ENCODE results near the gene CYSLTR2. TPM values are rescaled to one million over a fixed set of nuclear protein-coding genes. Genes with fewer than 3 reads are reported as not detected.

Gene CYSLTR2
- total and polyA plus RNA-seq, 4 donors: 1.3 to 7.1 (median 1.8) TPM

DNA sequence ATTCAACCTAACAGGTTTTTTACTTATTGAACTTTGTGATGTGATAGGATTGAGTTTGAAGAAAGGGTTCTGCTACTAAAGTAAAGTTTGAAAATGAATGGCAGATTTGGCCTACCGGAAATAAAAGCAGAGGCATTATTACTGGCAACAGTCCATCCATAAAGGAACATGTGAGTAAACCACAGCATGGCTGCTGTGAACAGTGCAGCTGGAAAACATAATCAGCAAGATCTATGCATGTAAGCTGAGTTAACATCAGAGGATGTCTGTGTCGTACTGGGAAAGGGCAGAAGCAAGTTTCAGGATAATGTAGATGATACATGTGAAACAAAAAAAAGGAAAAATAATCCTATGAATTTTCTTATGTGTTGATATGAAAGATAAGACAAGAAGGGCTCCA, 87.6 kb downstream of the CYSLTR2 start:
- DNase-seq (ENCODE audit: low read depth in 4 of 6, low spot score in 6 of 6): peak in 1 of 6 donors; percentile 21
- 56% methylated on average over 2 of the region's 2 CpGs for WGBS (ENCODE audit: insufficient coverage)
- Histone ChIP-seq H3K4me1 (ENCODE audit: control insufficient read depth, insufficient read depth, low read length) (peaks cover 4% of the 10 kb centered on the region), H3K9me3 (ENCODE audit: control insufficient read depth, insufficient read depth, low read length) (no peaks in the 10 kb centered on the region), H3K27ac (ENCODE audit: low read depth, low read length) (no peak overlapping the region), H3K27me3 (ENCODE audit: control insufficient read depth, insufficient read depth, low read length) (no peaks in the 10 kb centered on the region), H3K36me3 (ENCODE audit: control insufficient read depth, insufficient read depth, low read length) (no peaks in the 10 kb centered on the region), H3K4me3 (ENCODE audit: low read depth, low read length) (no peak overlapping the region)

DNA sequence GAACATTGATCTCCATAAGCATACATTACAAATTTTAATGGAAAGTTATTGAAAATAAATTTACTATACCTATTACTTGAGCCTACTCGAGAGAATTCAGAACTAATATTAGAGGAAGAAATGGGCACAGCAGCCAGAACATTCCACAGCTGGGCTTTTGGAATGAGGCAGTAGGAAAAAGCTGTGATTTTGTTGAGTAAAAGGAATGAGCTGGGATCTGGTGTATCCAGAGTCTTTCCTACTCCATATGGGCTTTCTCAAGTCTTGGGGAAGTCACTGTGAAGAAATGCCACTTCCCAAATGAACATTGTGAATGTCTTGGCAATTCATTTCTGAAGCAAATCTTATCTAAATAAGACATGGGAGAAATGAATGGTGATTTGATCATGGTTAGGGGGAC, 93.1 kb downstream of the CYSLTR2 start:
- no peak for DNase-seq (ENCODE audit: low read depth in 4 of 6, low spot score in 6 of 6)
- Histone ChIP-seq H3K4me1 (ENCODE audit: control insufficient read depth, insufficient read depth, low read length) (no peaks in the 10 kb centered on the region), H3K4me3 (ENCODE audit: low read depth, low read length) (no peak overlapping the region), H3K9me3 (ENCODE audit: control insufficient read depth, insufficient read depth, low read length) (no peaks in the 10 kb centered on the region), H3K36me3 (ENCODE audit: control insufficient read depth, insufficient read depth, low read length) (no peaks in the 10 kb centered on the region), H3K27me3 (ENCODE audit: control insufficient read depth, insufficient read depth, low read length) (no peaks in the 10 kb centered on the region), H3K27ac (ENCODE audit: low read depth, low read length) (no peak overlapping the region)
- no CpG with 5 or more reads among the region's 1 CpG for WGBS (ENCODE audit: insufficient coverage)

DNA sequence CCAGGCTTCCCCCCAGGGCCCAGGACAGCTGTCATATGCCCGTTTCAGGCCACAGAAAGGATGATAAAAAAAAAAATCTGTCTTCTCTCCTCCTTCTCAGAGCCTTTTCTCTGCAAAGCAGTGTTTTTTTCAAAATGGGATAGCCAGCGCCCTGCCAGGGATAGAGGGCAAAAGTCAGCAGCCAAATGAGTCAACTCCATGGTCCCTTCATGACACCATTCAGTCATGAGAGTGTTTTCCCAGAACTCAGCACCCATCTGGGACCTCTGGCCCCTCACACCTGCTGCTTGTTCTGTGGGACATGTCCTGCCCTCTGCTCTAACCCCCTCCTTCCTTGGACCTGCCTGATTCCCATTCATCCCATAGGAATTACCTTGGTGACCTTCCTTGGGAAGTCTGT, 95.0 kb downstream of the CYSLTR2 start:
- DNase-seq (ENCODE audit: low read depth in 4 of 6, low spot score in 6 of 6): no peak
- 63% methylated on average over 2 of the region's 2 CpGs for WGBS (ENCODE audit: insufficient coverage)
- Histone ChIP-seq H3K4me3 (ENCODE audit: low read depth, low read length) (no peak overlapping the region), H3K9me3 (ENCODE audit: control insufficient read depth, insufficient read depth, low read length) (no peaks in the 10 kb centered on the region), H3K27ac (ENCODE audit: low read depth, low read length) (no peak overlapping the region), H3K27me3 (ENCODE audit: control insufficient read depth, insufficient read depth, low read length) (no peaks in the 10 kb centered on the region), H3K36me3 (ENCODE audit: control insufficient read depth, insufficient read depth, low read length) (no peaks in the 10 kb centered on the region), H3K4me1 (ENCODE audit: control insufficient read depth, insufficient read depth, low read length) (no peaks in the 10 kb centered on the region)

DNA sequence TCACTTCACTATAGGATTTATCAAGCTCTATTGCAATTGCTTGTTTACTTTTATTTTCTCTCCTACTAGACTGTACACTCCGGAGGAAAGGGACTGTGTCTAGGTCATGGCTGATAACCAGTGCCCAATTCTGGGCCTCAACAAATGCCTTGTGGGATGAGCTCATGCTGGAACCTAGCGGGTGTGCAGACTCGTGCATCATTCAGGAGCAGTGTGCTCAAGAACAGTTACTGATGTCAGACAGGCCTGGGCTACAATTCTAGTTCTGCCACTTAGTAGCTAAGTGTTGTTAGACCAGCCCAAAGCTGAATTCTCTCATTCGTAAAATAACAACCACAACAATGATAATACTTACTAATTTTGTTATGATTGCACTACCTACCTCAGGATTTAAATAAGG, 95.4 kb downstream of the CYSLTR2 start:
- H3K4me3 ChIP-seq (ENCODE audit: low read depth, low read length): no peak overlapping the region
- H3K9me3 ChIP-seq (ENCODE audit: control insufficient read depth, insufficient read depth, low read length): no peaks in the 10 kb centered on the region
- WGBS (ENCODE audit: insufficient coverage): 97% methylated on average over 3 of the region's 4 CpGs
- no peak overlapping the region for H3K27ac ChIP-seq (ENCODE audit: low read depth, low read length)
- no peaks in the 10 kb centered on the region for H3K4me1 ChIP-seq (ENCODE audit: control insufficient read depth, insufficient read depth, low read length)
- no peaks in the 10 kb centered on the region for H3K27me3 ChIP-seq (ENCODE audit: control insufficient read depth, insufficient read depth, low read length)
- H3K36me3 ChIP-seq (ENCODE audit: control insufficient read depth, insufficient read depth, low read length): no peaks in the 10 kb centered on the region
- DNase-seq (ENCODE audit: low read depth in 4 of 6, low spot score in 6 of 6): no peak

DNA sequence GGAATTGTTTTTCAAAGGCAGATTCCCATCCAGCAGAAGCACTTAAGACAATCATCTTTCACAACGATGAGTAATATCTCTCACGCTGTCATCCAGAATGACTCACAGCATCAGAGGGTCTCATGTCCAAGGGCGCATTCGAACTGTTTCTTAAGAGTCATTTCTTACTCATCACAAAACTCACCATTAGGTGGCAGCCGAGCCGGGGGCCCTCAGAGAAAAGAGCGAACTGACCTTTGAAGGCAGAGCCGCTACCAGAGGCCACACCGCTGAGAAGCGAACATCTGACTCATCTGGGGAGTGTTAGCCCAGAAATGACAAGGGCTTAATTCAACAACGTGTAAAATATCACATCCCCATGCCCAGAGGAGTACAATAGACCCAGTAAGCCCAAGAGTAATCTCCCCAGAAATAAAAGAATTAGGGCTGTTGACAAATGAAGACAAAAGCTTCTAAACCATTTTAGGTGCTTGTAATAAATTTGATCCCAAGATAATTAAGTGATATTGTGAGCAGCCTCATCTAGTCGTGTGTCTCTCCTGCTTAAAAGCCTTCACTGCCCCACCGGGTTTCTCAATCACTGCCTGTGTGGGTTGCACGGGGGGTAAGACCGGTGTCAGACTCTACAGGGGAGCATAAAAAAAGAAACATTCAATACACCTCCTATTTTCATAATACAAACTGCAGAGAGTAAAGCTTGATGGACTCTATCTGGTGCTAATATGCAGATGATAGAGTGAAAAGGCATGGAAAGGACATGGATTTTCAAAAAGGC, 96.2 kb downstream of the CYSLTR2 start:
- Histone ChIP-seq H3K4me1 (ENCODE audit: control insufficient read depth, insufficient read depth, low read length) (no peaks in the 10 kb centered on the region), H3K9me3 (ENCODE audit: control insufficient read depth, insufficient read depth, low read length) (no peaks in the 10 kb centered on the region), H3K27me3 (ENCODE audit: control insufficient read depth, insufficient read depth, low read length) (no peaks in the 10 kb centered on the region), H3K36me3 (ENCODE audit: control insufficient read depth, insufficient read depth, low read length) (no peaks in the 10 kb centered on the region), H3K27ac (ENCODE audit: low read depth, low read length) (no peak overlapping the region), H3K4me3 (ENCODE audit: low read depth, low read length) (no peak overlapping the region)
- 48% methylated on average over 7 of the region's 15 CpGs for WGBS (ENCODE audit: insufficient coverage)
- DNase-seq (ENCODE audit: low read depth in 4 of 6, low spot score in 6 of 6): peak in 2 of 6 donors; percentile 62 to 73

DNA sequence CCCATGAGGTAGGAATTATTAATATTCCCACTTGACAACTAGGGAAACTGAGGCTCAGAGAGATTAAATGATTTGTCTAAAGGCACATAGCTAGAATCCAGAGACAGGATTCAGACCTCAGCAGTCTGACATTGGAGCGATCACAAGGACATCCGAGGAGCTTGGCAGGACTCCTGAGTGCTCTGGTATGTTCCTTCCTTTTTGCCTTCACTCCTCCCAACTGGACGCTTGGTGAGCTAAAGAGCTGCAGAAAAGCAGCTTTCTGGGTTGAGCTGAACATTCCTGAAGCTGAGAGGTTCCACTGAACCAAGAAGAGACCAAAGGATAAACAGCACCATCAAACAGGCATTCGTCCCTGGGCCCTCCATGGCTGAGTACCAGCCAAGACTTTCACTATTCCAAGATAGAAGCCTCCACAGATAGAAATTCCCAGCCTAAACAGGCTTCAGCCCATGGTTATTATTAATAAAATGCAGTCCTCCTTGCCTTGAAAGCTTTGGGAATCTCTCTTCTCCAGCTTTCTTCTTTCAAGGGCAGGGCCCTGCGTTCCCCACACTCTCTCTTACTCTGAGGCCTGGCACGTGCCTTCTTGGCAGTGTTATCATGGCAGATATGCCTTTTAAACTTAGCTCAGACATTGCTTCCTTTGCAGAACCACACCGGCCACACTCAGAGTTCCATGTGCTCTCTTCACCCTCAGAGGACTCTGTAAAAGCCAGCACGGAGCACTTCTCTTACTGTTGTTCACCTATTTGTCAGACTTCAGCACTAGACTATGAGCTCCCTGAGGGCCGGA, 97.1 kb downstream of the CYSLTR2 start:
- H3K9me3 ChIP-seq (ENCODE audit: control insufficient read depth, insufficient read depth, low read length): peaks cover 2% of the 10 kb centered on the region
- WGBS (ENCODE audit: insufficient coverage): 93% methylated on average over 8 of the region's 9 CpGs
- DNase-seq (ENCODE audit: low read depth in 4 of 6, low spot score in 6 of 6): no peak
- H3K4me3 ChIP-seq (ENCODE audit: low read depth, low read length): no peak overlapping the region
- no peaks in the 10 kb centered on the region for H3K27me3 ChIP-seq (ENCODE audit: control insufficient read depth, insufficient read depth, low read length)
- no peak overlapping the region for H3K27ac ChIP-seq (ENCODE audit: low read depth, low read length)
- no peaks in the 10 kb centered on the region for H3K36me3 ChIP-seq (ENCODE audit: control insufficient read depth, insufficient read depth, low read length)
- H3K4me1 ChIP-seq (ENCODE audit: control insufficient read depth, insufficient read depth, low read length): no peaks in the 10 kb centered on the region

DNA sequence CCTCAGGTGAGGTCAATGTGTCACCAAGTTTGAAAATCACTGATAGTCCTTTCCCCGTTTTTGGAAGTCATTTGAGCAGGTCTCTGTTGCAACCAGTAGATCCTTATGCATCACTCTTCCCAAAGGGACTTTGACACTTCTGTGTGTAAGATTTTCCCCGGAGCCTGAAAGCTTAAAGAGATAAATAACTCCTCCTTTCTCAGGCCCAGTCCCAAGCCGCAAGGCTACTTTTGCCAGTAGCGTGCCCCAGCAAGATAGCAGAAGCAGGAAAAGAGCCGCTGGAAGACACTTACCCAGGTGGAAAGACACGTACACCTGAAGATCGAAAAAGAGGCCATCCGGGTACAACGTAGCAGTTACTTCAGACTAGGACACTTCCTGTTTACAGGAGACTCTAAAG, 106.9 kb downstream of the CYSLTR2 start:
- Histone ChIP-seq H3K27me3 (ENCODE audit: control insufficient read depth, insufficient read depth, low read length) (no peaks in the 10 kb centered on the region), H3K4me3 (ENCODE audit: low read depth, low read length) (no peak overlapping the region), H3K9me3 (ENCODE audit: control insufficient read depth, insufficient read depth, low read length) (peaks cover 3% of the 10 kb centered on the region), H3K27ac (ENCODE audit: low read depth, low read length) (no peak overlapping the region), H3K4me1 (ENCODE audit: control insufficient read depth, insufficient read depth, low read length) (no peaks in the 10 kb centered on the region), H3K36me3 (ENCODE audit: control insufficient read depth, insufficient read depth, low read length) (no peaks in the 10 kb centered on the region)
- WGBS (ENCODE audit: insufficient coverage): 95% methylated on average over 9 of the region's 9 CpGs
- DNase-seq (ENCODE audit: low read depth in 4 of 6, low spot score in 6 of 6): no peak

Other genes with a start within 250 kb of the CYSLTR2 start
- gene LPAR6, start 240.8 kb upstream of the CYSLTR2 start, total RNA-seq: 10 to 100 TPM; 59.9 to 65.8 TPM
- gene LPAR6, start 240.8 kb upstream of the CYSLTR2 start, polyA plus RNA-seq (ENCODE audit: insufficient read length in 2 of 2): 10 to 100 TPM; 28.7 to 30.9 TPM
- gene RCBTB2, start 120.8 kb upstream of the CYSLTR2 start, total RNA-seq: 10 to 100 TPM; 37.4 to 47.1 TPM
- 10 to 100 TPM; 57.7 to 66.0 TPM for gene RCBTB2, start 120.8 kb upstream of the CYSLTR2 start, polyA plus RNA-seq (ENCODE audit: insufficient read length in 2 of 2)